Endothelial cell of umbilical vein (primary cell): ENCODE measurements around the gene GK2. TPM values are rescaled to one million over a fixed set of nuclear protein-coding genes. Genes with fewer than 3 reads are reported as not detected.

Source experiments
- BruUV-seq: library from RNA; stranded (reverse); fragments of 400-500 nt; replicated peaks from 2 replicates; lab custom pipeline; 2021; lab: Mats Ljungman, UMichigan
- CTCF ChIA-PET: fragments of 300-600, 350-600 bp; sonication (Branson Sonifier 250); formaldehyde crosslinking; loops from one replicate; lab custom pipeline; 2021; ENCODE audit warnings: antibody characterized with exemption, inconsistent platforms; lab: Charles Lee
- POLR2A ChIA-PET: fragments of 300-600, 350-600 bp; sonication (Branson Sonifier 250); formaldehyde crosslinking; loops from one replicate; lab custom pipeline; 2021; ENCODE audit warnings: antibody characterized with exemption, inconsistent platforms; lab: Charles Lee
- DNase-seq: peaks from one replicate; pipeline ENCODE4 v3.0.0-alpha.2; 2011; ENCODE audit warnings: low read depth, low spot score
- FAIRE-seq: peaks from 2 replicates; lab custom pipeline; 2011; peaks lifted over from hg19 to GRCh38; lab: Jason Lieb, UNC
- H2AFZ ChIP-seq: 2 replicates; pipeline ENCODE4 v1.6.0; 2012; ENCODE audit warnings: low read depth, low read length, control low read depth, inconsistent platforms
- H3K27ac ChIP-seq: 2 replicates; pipeline ENCODE4 v1.5.1; 2011; ENCODE audit warnings: low read depth, mild to moderate bottlenecking, control low read depth, low read length, moderate library complexity; ENCODE audit not compliant: insufficient read depth
- H3K27me3 ChIP-seq, 2 experiments: 2 replicates each; pipeline versions ENCODE4 v1.6.0 to v1.6.1; 2011; ENCODE audit warnings: low read length in 2 of 2, mixed read lengths in 1 of 2; ENCODE audit not compliant: control insufficient read depth in 2 of 2, insufficient read depth in 2 of 2
- H3K36me3 ChIP-seq, 2 experiments: 2 replicates in 1 of 2; 3 replicates in 1 of 2; pipeline ENCODE4 v1.5.1; 2011; ENCODE audit warnings: low read length in 2 of 2, mild to moderate bottlenecking in 1 of 2, moderate library complexity in 1 of 2; ENCODE audit not compliant: control insufficient read depth in 2 of 2, insufficient read depth in 2 of 2; ENCODE audit errors: extremely low read depth in 1 of 2
- H3K4me1 ChIP-seq: 3 replicates; pipeline ENCODE4 v1.5.1; 2011; ENCODE audit warnings: mild to moderate bottlenecking, low read length; ENCODE audit not compliant: control insufficient read depth, insufficient read depth; ENCODE audit errors: extremely low read depth
- H3K4me2 ChIP-seq: 2 replicates; pipeline ENCODE4 v1.6.1; 2011; ENCODE audit warnings: low read length, control low read depth, mixed read lengths; ENCODE audit not compliant: insufficient read depth
- H3K4me3 ChIP-seq, 3 experiments: fragments of 200-600 bp in 1 of 3; sonication (generic), shearing (Covaris generic) in 1 of 3; replicated peaks in 1 of 3; 2 replicates each; pipeline ENCODE4 v1.5.1; 2011 to 2016; ENCODE audit warnings: control low read depth in 3 of 3, low read length in 3 of 3, mild to moderate bottlenecking in 2 of 3, inconsistent platforms in 1 of 3, low read depth in 1 of 3, moderate library complexity in 1 of 3; ENCODE audit not compliant: insufficient read depth in 1 of 3
- H3K79me2 ChIP-seq: 2 replicates; pipeline ENCODE4 v1.6.0; 2012; ENCODE audit warnings: low read length, inconsistent platforms; ENCODE audit not compliant: control insufficient read depth, insufficient read depth
- H3K9ac ChIP-seq: replicated peaks from 2 replicates; pipeline ENCODE3; 2011; ENCODE audit warnings: low read length, control low read depth; ENCODE audit not compliant: insufficient read depth; ENCODE audit errors: extremely low read depth
- H3K9me1 ChIP-seq: replicated peaks from 3 replicates; pipeline ENCODE4 v1.6.0; 2011; ENCODE audit warnings: mild to moderate bottlenecking, low read length; ENCODE audit not compliant: control insufficient read depth, insufficient read depth; ENCODE audit errors: extremely low read depth
- H3K9me3 ChIP-seq: replicated peaks from 2 replicates; pipeline ENCODE4 v1.5.1; 2012; ENCODE audit warnings: low read length, inconsistent platforms; ENCODE audit not compliant: control insufficient read depth, insufficient read depth
- H4K20me1 ChIP-seq: replicated peaks from 2 replicates; pipeline ENCODE3; 2011; ENCODE audit warnings: mild to moderate bottlenecking, low read length; ENCODE audit not compliant: control insufficient read depth, insufficient read depth; ENCODE audit errors: extremely low read depth
- EZH2 ChIP-seq: IDR thresholded peaks from 2 replicates; pipeline ENCODE4 v1.6.1; 2012; ENCODE audit warnings: borderline replicate concordance, low read depth, mild to moderate bottlenecking, moderate library complexity, low read length, inconsistent platforms; ENCODE audit not compliant: severe bottlenecking
- FOS ChIP-seq: IDR thresholded peaks from 2 replicates; pipeline ENCODE4 v1.6.1; 2011; ENCODE audit warnings: mild to moderate bottlenecking, low read length, moderate library complexity, borderline replicate concordance; ENCODE audit not compliant: insufficient read depth
- GATA2 ChIP-seq: IDR thresholded peaks from 2 replicates; pipeline ENCODE4 v1.7.0; 2011; ENCODE audit warnings: low read depth, mild to moderate bottlenecking, moderate library complexity, mixed read lengths, low read length; ENCODE audit not compliant: insufficient read length, insufficient read depth
- JUN ChIP-seq: IDR thresholded peaks from 2 replicates; pipeline ENCODE4 v1.6.1; 2011; ENCODE audit warnings: borderline replicate concordance, low read depth; ENCODE audit not compliant: insufficient read length, insufficient read depth
- MYC ChIP-seq: IDR thresholded peaks from one replicate; pipeline ENCODE4 v1.6.1; 2011; ENCODE audit warnings: mild to moderate bottlenecking, low read depth, low read length
- POLR2A ChIP-seq: IDR thresholded peaks from 2 replicates; pipeline ENCODE4 v1.6.1; 2012; ENCODE audit warnings: low read depth, mild to moderate bottlenecking, control low read depth, low read length
- POLR2AphosphoS5 ChIP-seq: IDR thresholded peaks from 2 replicates; pipeline ENCODE4 v1.6.1; 2012; ENCODE audit warnings: low read depth, mild to moderate bottlenecking, control low read depth, low read length, moderate library complexity; ENCODE audit not compliant: insufficient read depth
- dilution Hi-C: fragments of 300-500 bp; cut with MboI; formaldehyde crosslinking; loops from one replicate; pipeline ENCODE4 v1.15.0; 2019; ENCODE audit warnings: low sequenced_read_pairs; ENCODE audit not compliant: extremely low pct_ligation_motif_present
- intact Hi-C: fragments of 100-400 bp; cut with micrococcal nuclease; formaldehyde crosslinking; loops from one replicate; pipeline ENCODE4 v1.10.0; 2022
- polyA plus RNA-seq, 4 experiments: library from polyadenylated mRNA; depleted of rRNA in 3 of 4; stranded (reverse) in 3 of 4; unstranded in 1 of 4; fragments of >200 nt; gene quantifications; 2 replicates each; pipeline versions ENCODE4 v1.2.1 to v1.2.3, GENCODE V29; 2011 to 2012; ENCODE audit warnings: missing spikeins in 1 of 4
- total RNA-seq: library from RNA; stranded (reverse); gene quantifications from 2 replicates; pipeline ENCODE4 v1.2.3, GENCODE V29; 2021
- TF ChIP-seq, protein P1 (sequence below): IDR thresholded peaks from 2 replicates; pipeline ENCODE4 v1.6.1; 2011; ENCODE audit not compliant: insufficient read depth, insufficient read length
- TF ChIP-seq, protein P2 (sequence below), 2 donors: IDR thresholded peaks; 1 replicate in 1 of 2; 2 replicates in 1 of 2; pipeline ENCODE4 v1.5.1; 2011; ENCODE audit warnings: low read length in 2 of 2, mild to moderate bottlenecking in 2 of 2, moderate library complexity in 2 of 2, control low read depth in 1 of 2, inconsistent platforms in 1 of 2, low read depth in 1 of 2; ENCODE audit not compliant: insufficient read depth in 1 of 2; ENCODE audit errors: extremely low read depth in 1 of 2

GK2 gene
- total and polyA plus RNA-seq, 2 donors (not counting 3 experiments of a cell fraction or from before 2014, with no cell fraction given): not detected

DNA sequence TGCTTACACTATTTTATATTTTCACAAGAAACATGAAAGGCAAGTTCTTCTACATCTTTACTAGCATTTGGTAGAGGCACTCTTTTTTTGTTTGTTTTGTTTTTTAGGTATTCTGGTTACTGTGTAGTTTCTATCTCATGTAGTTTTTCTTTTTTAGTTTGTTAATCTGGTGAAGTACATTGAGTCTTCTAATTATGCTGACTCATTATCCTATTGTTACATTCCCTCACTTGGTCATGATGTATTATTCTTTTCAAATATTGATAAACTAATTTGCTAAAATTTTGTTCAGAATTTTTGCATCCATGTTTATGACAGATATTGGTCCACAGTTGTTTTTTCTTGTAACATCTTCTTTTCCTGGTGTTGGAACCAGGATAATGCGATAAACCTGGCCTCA is 4.7 kb downstream of the GK2 start:
- H3K9ac ChIP-seq: no peak overlapping the region
- no peak overlapping the region for H3K4me2 ChIP-seq
- FAIRE-seq (no peak), DNase-seq (no peak)
- no peaks in the 10 kb centered on the region for H3K79me2 ChIP-seq
- no TSS peak for BruUV-seq
- H3K9me3 ChIP-seq: no peaks in the 10 kb centered on the region
- no peak for TF ChIP-seq MYC
- TF ChIP-seq POLR2AphosphoS5: no peak
- TF ChIP-seq JUN: no peak
- H3K36me3 ChIP-seq: no peaks in the 10 kb centered on the region
- H2AFZ ChIP-seq: no peak overlapping the region
- ChIA-PET CTCF (no interaction called here), POLR2A (no interaction called here)
- intact Hi-C loops (no loop called here), dilution Hi-C loops (no loop called here)
- H3K9me1 ChIP-seq: no peaks in the 10 kb centered on the region
- no peaks in the 10 kb centered on the region for H4K20me1 ChIP-seq
- H3K27me3 ChIP-seq: no peaks in the 10 kb centered on the region
- H3K27ac ChIP-seq: no peak overlapping the region
- H3K4me3 ChIP-seq: no peak overlapping the region
- H3K4me1 ChIP-seq: no peaks in the 10 kb centered on the region

DNA sequence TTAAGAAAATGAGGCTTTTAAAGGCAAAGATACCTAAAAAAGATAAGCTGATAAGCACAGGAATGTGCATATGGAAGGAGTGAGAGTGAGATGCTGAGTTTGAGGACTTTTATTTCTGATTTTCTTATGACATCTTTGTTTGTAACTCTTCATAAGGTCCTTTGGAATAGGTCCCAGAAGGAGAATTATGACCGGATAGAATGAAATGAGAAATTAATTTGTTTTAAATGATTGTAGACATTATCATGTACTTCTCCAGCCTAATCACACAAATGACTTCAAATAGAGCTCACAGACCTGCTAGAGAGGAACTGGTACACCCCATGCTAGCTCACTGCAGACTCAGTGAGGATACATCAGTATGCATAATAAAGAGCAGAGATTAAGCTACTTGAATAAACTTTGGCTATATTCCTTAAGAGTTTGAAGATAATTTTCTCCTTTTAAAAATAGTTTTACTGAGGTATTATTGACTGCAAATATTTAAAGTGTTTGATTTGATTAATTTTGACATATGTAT is 5.6 kb downstream of the GK2 start:
- TF ChIP-seq JUN (no peak), POLR2A (no peak), MYC (no peak), EZH2 (no peak), GATA2 (no peak), FOS (no peak), POLR2AphosphoS5 (no peak)
- TF ChIP-seq, protein P1, sequence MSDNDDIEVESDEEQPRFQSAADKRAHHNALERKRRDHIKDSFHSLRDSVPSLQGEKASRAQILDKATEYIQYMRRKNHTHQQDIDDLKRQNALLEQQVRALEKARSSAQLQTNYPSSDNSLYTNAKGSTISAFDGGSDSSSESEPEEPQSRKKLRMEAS: no peak
- TF ChIP-seq, protein P2, sequence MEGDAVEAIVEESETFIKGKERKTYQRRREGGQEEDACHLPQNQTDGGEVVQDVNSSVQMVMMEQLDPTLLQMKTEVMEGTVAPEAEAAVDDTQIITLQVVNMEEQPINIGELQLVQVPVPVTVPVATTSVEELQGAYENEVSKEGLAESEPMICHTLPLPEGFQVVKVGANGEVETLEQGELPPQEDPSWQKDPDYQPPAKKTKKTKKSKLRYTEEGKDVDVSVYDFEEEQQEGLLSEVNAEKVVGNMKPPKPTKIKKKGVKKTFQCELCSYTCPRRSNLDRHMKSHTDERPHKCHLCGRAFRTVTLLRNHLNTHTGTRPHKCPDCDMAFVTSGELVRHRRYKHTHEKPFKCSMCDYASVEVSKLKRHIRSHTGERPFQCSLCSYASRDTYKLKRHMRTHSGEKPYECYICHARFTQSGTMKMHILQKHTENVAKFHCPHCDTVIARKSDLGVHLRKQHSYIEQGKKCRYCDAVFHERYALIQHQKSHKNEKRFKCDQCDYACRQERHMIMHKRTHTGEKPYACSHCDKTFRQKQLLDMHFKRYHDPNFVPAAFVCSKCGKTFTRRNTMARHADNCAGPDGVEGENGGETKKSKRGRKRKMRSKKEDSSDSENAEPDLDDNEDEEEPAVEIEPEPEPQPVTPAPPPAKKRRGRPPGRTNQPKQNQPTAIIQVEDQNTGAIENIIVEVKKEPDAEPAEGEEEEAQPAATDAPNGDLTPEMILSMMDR (IDR thresholded peaks at IDR 0.05; ENCODE audit: extremely low read depth in 1 of 2, insufficient read depth in 1 of 2, low read depth in 1 of 2, low read length in 2 of 2): no peak
- no peaks in the 10 kb centered on the region for H4K20me1 ChIP-seq
- ChIA-PET CTCF (no interaction called here), POLR2A (no interaction called here)
- intact Hi-C loops (no loop called here), dilution Hi-C loops (no loop called here)
- no TSS peak for BruUV-seq
- no peaks in the 10 kb centered on the region for H3K9me1 ChIP-seq
- H3K4me3 ChIP-seq: no peak overlapping the region
- H3K9me3 ChIP-seq: no peaks in the 10 kb centered on the region
- H3K27ac ChIP-seq: no peak overlapping the region
- no peak overlapping the region for H3K9ac ChIP-seq
- no peaks in the 10 kb centered on the region for H3K79me2 ChIP-seq
- no peaks in the 10 kb centered on the region for H3K36me3 ChIP-seq
- H3K4me1 ChIP-seq: no peaks in the 10 kb centered on the region
- H2AFZ ChIP-seq: no peak overlapping the region
- H3K4me2 ChIP-seq: no peak overlapping the region
- FAIRE-seq: no peak
- DNase-seq: no peak
- H3K27me3 ChIP-seq: no peaks in the 10 kb centered on the region
